OCI-LY7 (cell line): ENCODE data around the gene ARAP3.

Source experiments
- EZH2phosphoT487 ChIP-seq: fragments of 200-600 bp; sonication (generic); IDR thresholded peaks from 2 replicates; pipeline ENCODE4 v1.6.1; 2018; ENCODE audit warnings: low read depth, borderline replicate concordance, mild to moderate bottlenecking, mixed run types, antibody characterized with exemption, low read length, moderate library complexity, mixed read lengths
- TF ChIP-seq, protein P1 (sequence below): fragments of 200-600 bp; sonication (generic); conservative IDR thresholded peaks from 2 replicates; pipeline ENCODE4 v1.5.1; 2014; ENCODE audit warnings: mild to moderate bottlenecking, antibody characterized with exemption, low read length, moderate library complexity, mixed read lengths

- TF ChIP-seq, protein P1, sequence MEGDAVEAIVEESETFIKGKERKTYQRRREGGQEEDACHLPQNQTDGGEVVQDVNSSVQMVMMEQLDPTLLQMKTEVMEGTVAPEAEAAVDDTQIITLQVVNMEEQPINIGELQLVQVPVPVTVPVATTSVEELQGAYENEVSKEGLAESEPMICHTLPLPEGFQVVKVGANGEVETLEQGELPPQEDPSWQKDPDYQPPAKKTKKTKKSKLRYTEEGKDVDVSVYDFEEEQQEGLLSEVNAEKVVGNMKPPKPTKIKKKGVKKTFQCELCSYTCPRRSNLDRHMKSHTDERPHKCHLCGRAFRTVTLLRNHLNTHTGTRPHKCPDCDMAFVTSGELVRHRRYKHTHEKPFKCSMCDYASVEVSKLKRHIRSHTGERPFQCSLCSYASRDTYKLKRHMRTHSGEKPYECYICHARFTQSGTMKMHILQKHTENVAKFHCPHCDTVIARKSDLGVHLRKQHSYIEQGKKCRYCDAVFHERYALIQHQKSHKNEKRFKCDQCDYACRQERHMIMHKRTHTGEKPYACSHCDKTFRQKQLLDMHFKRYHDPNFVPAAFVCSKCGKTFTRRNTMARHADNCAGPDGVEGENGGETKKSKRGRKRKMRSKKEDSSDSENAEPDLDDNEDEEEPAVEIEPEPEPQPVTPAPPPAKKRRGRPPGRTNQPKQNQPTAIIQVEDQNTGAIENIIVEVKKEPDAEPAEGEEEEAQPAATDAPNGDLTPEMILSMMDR = no peak
- TF ChIP-seq EZH2phosphoT487 = no peak
These were observed 46.4 kb downstream of the ARAP3 start for GRCh38 chr5:141635646-141636045.
